HEK293 (cell line): ENCODE measurements around the gene EEFSEC.

Source experiments
- YY1 ChIP-seq: fragments of 450-650 bp; formaldehyde crosslinking; IDR thresholded peaks from 2 replicates; pipeline ENCODE4 v1.5.1; 2018; ENCODE audit warnings: missing biosample characterization, missing genetic modification characterization
- ZBTB8A ChIP-seq: fragments of 450-650 bp; formaldehyde crosslinking; IDR thresholded peaks from 2 replicates; pipeline ENCODE4 v1.5.1; 2016; ENCODE audit warnings: missing biosample characterization, missing genetic modification characterization
- ZFP41 ChIP-seq: fragments of 450-650 bp; formaldehyde crosslinking; IDR thresholded peaks from 2 replicates; pipeline ENCODE4 v1.5.1; 2016; ENCODE audit warnings: missing biosample characterization, missing genetic modification characterization, borderline replicate concordance
- ZNF138 ChIP-seq: fragments of 450-650 bp; formaldehyde crosslinking; IDR thresholded peaks from 2 replicates; pipeline ENCODE4 v1.5.1; 2016; ENCODE audit warnings: missing biosample characterization, missing genetic modification characterization, borderline replicate concordance
- ZNF211 ChIP-seq: fragments of 450-650 bp; formaldehyde crosslinking; IDR thresholded peaks from 2 replicates; pipeline ENCODE4 v1.5.1; 2016; ENCODE audit warnings: low read depth, missing biosample characterization, missing genetic modification characterization
- ZNF510 ChIP-seq: fragments of 450-650 bp; formaldehyde crosslinking; IDR thresholded peaks from 2 replicates; pipeline ENCODE4 v1.5.1; 2018; ENCODE audit warnings: mild to moderate bottlenecking, missing genetic modification characterization, missing biosample characterization; ENCODE audit not compliant: insufficient replicate concordance
- ZNF600 ChIP-seq: fragments of 450-650 bp; formaldehyde crosslinking; IDR thresholded peaks from 2 replicates; pipeline ENCODE4 v1.5.1; 2016; ENCODE audit warnings: missing biosample characterization, missing genetic modification characterization
- ZNF747 ChIP-seq: fragments of 450-650 bp; formaldehyde crosslinking; IDR thresholded peaks from 2 replicates; pipeline ENCODE4 v1.5.1; 2016; ENCODE audit warnings: missing biosample characterization, missing genetic modification characterization
- TF ChIP-seq, protein P1 (sequence below): fragments of 450-650 bp; formaldehyde crosslinking; IDR thresholded peaks from 2 replicates; pipeline ENCODE4 v1.5.1; 2016; ENCODE audit warnings: missing biosample characterization, missing genetic modification characterization
- TF ChIP-seq, protein P2 (sequence below): fragments of 450-650 bp; formaldehyde crosslinking; IDR thresholded peaks from 2 replicates; pipeline ENCODE4 v1.5.1; 2016; ENCODE audit warnings: missing biosample characterization, missing genetic modification characterization
- TF ChIP-seq, protein P3 (sequence below): fragments of 450-650 bp; formaldehyde crosslinking; IDR thresholded peaks from 2 replicates; pipeline ENCODE4 v1.5.1; 2017; ENCODE audit warnings: missing biosample characterization, missing genetic modification characterization

DNA sequence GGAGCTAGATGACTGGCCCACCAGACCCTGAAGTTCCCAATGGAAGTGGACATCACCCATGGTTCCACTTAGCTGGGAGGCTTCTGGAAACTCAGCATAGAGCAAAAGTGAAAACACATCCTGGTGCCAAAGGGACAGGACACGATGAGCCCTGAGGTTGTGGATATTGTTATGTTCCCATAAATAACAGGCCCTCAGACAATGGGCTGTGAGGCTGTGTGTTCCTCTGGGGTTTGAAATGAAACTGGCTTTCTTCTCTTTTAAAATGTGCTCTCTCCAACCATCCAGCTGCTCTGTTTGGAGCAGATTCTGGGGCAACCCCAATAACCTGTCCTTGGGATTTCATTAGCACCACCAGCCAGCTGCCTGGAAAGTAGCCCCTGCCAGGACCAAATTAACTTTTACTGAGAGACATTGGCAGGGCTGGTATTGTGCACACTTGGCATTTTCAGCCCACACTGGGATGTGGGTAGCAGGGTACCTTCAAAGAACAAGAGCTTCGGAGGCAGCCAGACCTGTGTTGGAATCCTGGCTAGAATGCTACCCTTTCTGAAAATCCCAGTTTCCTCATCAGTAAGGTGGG lies 215.9 kb downstream of the EEFSEC start:
- TF ChIP-seq ZNF211 (tag by site-specific recombination) (no peak), ZBTB8A (tag by site-specific recombination) (no peak), ZNF138 (tag by site-specific recombination) (no peak), YY1 (tag by site-specific recombination) (no peak), ZNF747 (no peak), ZNF510 (tag by site-specific recombination) (no peak), ZFP41 (tag by site-specific recombination) (no peak), ZNF600 (tag by site-specific recombination) (no peak)
- TF ChIP-seq, protein P1, sequence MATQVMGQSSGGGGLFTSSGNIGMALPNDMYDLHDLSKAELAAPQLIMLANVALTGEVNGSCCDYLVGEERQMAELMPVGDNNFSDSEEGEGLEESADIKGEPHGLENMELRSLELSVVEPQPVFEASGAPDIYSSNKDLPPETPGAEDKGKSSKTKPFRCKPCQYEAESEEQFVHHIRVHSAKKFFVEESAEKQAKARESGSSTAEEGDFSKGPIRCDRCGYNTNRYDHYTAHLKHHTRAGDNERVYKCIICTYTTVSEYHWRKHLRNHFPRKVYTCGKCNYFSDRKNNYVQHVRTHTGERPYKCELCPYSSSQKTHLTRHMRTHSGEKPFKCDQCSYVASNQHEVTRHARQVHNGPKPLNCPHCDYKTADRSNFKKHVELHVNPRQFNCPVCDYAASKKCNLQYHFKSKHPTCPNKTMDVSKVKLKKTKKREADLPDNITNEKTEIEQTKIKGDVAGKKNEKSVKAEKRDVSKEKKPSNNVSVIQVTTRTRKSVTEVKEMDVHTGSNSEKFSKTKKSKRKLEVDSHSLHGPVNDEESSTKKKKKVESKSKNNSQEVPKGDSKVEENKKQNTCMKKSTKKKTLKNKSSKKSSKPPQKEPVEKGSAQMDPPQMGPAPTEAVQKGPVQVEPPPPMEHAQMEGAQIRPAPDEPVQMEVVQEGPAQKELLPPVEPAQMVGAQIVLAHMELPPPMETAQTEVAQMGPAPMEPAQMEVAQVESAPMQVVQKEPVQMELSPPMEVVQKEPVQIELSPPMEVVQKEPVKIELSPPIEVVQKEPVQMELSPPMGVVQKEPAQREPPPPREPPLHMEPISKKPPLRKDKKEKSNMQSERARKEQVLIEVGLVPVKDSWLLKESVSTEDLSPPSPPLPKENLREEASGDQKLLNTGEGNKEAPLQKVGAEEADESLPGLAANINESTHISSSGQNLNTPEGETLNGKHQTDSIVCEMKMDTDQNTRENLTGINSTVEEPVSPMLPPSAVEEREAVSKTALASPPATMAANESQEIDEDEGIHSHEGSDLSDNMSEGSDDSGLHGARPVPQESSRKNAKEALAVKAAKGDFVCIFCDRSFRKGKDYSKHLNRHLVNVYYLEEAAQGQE (tag by site-specific recombination): no peak
- TF ChIP-seq, protein P2, sequence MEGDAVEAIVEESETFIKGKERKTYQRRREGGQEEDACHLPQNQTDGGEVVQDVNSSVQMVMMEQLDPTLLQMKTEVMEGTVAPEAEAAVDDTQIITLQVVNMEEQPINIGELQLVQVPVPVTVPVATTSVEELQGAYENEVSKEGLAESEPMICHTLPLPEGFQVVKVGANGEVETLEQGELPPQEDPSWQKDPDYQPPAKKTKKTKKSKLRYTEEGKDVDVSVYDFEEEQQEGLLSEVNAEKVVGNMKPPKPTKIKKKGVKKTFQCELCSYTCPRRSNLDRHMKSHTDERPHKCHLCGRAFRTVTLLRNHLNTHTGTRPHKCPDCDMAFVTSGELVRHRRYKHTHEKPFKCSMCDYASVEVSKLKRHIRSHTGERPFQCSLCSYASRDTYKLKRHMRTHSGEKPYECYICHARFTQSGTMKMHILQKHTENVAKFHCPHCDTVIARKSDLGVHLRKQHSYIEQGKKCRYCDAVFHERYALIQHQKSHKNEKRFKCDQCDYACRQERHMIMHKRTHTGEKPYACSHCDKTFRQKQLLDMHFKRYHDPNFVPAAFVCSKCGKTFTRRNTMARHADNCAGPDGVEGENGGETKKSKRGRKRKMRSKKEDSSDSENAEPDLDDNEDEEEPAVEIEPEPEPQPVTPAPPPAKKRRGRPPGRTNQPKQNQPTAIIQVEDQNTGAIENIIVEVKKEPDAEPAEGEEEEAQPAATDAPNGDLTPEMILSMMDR: no peak
- TF ChIP-seq, protein P3, sequence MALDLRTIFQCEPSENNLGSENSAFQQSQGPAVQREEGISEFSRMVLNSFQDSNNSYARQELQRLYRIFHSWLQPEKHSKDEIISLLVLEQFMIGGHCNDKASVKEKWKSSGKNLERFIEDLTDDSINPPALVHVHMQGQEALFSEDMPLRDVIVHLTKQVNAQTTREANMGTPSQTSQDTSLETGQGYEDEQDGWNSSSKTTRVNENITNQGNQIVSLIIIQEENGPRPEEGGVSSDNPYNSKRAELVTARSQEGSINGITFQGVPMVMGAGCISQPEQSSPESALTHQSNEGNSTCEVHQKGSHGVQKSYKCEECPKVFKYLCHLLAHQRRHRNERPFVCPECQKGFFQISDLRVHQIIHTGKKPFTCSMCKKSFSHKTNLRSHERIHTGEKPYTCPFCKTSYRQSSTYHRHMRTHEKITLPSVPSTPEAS (tag by site-specific recombination): no peak
